HG03342 (cell line): ENCODE data around the gene PCDH7.

ENCODE experiments used
- ATAC-seq: cut with Tn5 transposase; IDR thresholded peaks from one replicate; pipeline ENCODE4 v1.9.1; 2021; ENCODE audit warnings: mild to moderate bottlenecking, moderate library complexity; ENCODE audit not compliant: unreplicated experiment

The PCDH7 gene

GRCh38 chr4:30720021-30720660, at the start of gene PCDH7:
PCDH7 (plus strand) TSS chr4:30720369; CDS start chr4:30721423, 1,054 bp downstream.
- ATAC-seq: no peak

- ATAC-seq: no peak
Measured at GRCh38 chr4:30671926-30672448, 48.2 kb upstream of the PCDH7 start.

GRCh38 chr4:30696191-30696590, 24.0 kb upstream of the PCDH7 start:
- ATAC-seq: no peak

GRCh38 chr4:30714408-30715031, 5.6 kb upstream of the PCDH7 start:
- no peak for ATAC-seq

- no peak for ATAC-seq
Measured at GRCh38 chr4:30716158-30716557, 4.0 kb upstream of the PCDH7 start.

GRCh38 chr4:30716681-30717207, 3.4 kb upstream of the PCDH7 start:
- no peak for ATAC-seq

GRCh38 chr4:30717208-30718020, 2.8 kb upstream of the PCDH7 start:
- no peak for ATAC-seq

GRCh38 chr4:30718021-30718542, 2.1 kb upstream of the PCDH7 start:
- no peak for ATAC-seq

- no peak for ATAC-seq
Measured at GRCh38 chr4:30718641-30719453, 1.3 kb upstream of the PCDH7 start.

GRCh38 chr4:30719454-30720020, 632 bp upstream of the PCDH7 start:
- ATAC-seq: no peak

- ATAC-seq: no peak
Measured at GRCh38 chr4:30720661-30721184, 554 bp downstream of the PCDH7 start.

- no peak for ATAC-seq
Measured at GRCh38 chr4:30721185-30722091, 1.3 kb downstream of the PCDH7 start.

GRCh38 chr4:30722092-30722358, 1.9 kb downstream of the PCDH7 start:
- ATAC-seq: no peak

GRCh38 chr4:30722359-30723200, 2.4 kb downstream of the PCDH7 start:
- ATAC-seq: no peak

GRCh38 chr4:30723201-30723955, 3.2 kb downstream of the PCDH7 start:
- no peak for ATAC-seq

- ATAC-seq: no peak
Measured at GRCh38 chr4:30724247-30724646, 4.1 kb downstream of the PCDH7 start.

- no peak for ATAC-seq
Measured at GRCh38 chr4:30725562-30725961, 5.4 kb downstream of the PCDH7 start.
